Astrocyte (in vitro differentiated cells and primary cell): ENCODE results near the gene RALGPS1. TPM values are rescaled to one million over a fixed set of nuclear protein-coding genes. Genes with fewer than 3 reads are reported as not detected.

ENCODE experiments used
- DNase-seq: peaks from one replicate; pipeline ENCODE4 v3.0.0-alpha.2; 2010; ENCODE audit warnings: low read depth
- FAIRE-seq: peaks from 2 replicates; lab custom pipeline; 2011; peaks lifted over from hg19 to GRCh38; lab: Jason Lieb, UNC
- H2AFZ ChIP-seq: 2 replicates; pipeline ENCODE4 v1.6.0; 2012; ENCODE audit warnings: low read depth, low read length, inconsistent platforms
- H3K27ac ChIP-seq: 2 replicates; pipeline ENCODE4 v1.5.1; 2011; ENCODE audit warnings: low read depth, low read length, inconsistent platforms
- H3K27me3 ChIP-seq: 2 replicates; pipeline ENCODE4 v1.6.0; 2011; ENCODE audit warnings: low read length, inconsistent platforms; ENCODE audit not compliant: insufficient read depth
- H3K36me3 ChIP-seq: 2 replicates; pipeline ENCODE4 v1.5.1; 2011; ENCODE audit warnings: low read length, inconsistent platforms; ENCODE audit not compliant: insufficient read depth
- H3K4me1 ChIP-seq: 2 replicates; pipeline ENCODE4 v1.5.1; 2011; ENCODE audit warnings: low read length, inconsistent platforms; ENCODE audit not compliant: insufficient read depth
- H3K4me2 ChIP-seq: 2 replicates; pipeline ENCODE4 v1.6.0; 2012; ENCODE audit warnings: low read length, inconsistent platforms
- H3K4me3 ChIP-seq: 2 replicates; pipeline ENCODE4 v1.5.1; 2011; ENCODE audit warnings: low read depth, mild to moderate bottlenecking, low read length, inconsistent platforms; ENCODE audit not compliant: insufficient read depth
- H3K79me2 ChIP-seq: 2 replicates; pipeline ENCODE4 v1.6.0; 2012; ENCODE audit warnings: mild to moderate bottlenecking, low read length, inconsistent platforms; ENCODE audit not compliant: insufficient read depth
- H3K9ac ChIP-seq: 2 replicates; pipeline ENCODE4 v1.6.0; 2012; ENCODE audit warnings: mild to moderate bottlenecking, low read length, inconsistent platforms
- H3K9me3 ChIP-seq: 2 replicates; pipeline ENCODE4 v1.5.1; 2012; ENCODE audit warnings: low read depth, mild to moderate bottlenecking, low read length, inconsistent platforms; ENCODE audit not compliant: insufficient read depth
- H4K20me1 ChIP-seq: 2 replicates; pipeline ENCODE4 v1.6.0; 2012; ENCODE audit warnings: low read length, inconsistent platforms; ENCODE audit not compliant: insufficient read depth
- H3K27ac Mint-ChIP-seq: one replicate; pipeline ENCODE4 v1.8.0; 2021; ENCODE audit warnings: mild to moderate bottlenecking, mixed read lengths; ENCODE audit not compliant: unreplicated experiment
- H3K27me3 Mint-ChIP-seq: one replicate; pipeline ENCODE4 v1.8.0; 2021; ENCODE audit warnings: low read depth, mixed read lengths; ENCODE audit not compliant: unreplicated experiment
- H3K36me3 Mint-ChIP-seq: one replicate; pipeline ENCODE4 v1.8.0; 2021; ENCODE audit warnings: low read depth, mixed read lengths; ENCODE audit not compliant: unreplicated experiment
- H3K4me1 Mint-ChIP-seq: one replicate; pipeline ENCODE4 v1.8.0; 2021; ENCODE audit warnings: low read depth, mixed read lengths; ENCODE audit not compliant: unreplicated experiment
- H3K4me3 Mint-ChIP-seq: one replicate; pipeline ENCODE4 v1.8.0; 2021; ENCODE audit warnings: mild to moderate bottlenecking, moderate library complexity, mixed read lengths; ENCODE audit not compliant: unreplicated experiment
- H3K9me3 Mint-ChIP-seq: one replicate; pipeline ENCODE4 v1.8.0; 2021; ENCODE audit warnings: mild to moderate bottlenecking, mixed read lengths; ENCODE audit not compliant: unreplicated experiment
- CTCF ChIP-seq: IDR thresholded peaks from 2 replicates; pipeline ENCODE4 v1.5.1; 2011; ENCODE audit warnings: low read depth, mild to moderate bottlenecking, inconsistent platforms, low read length, moderate library complexity; ENCODE audit not compliant: insufficient read depth
- EZH2 ChIP-seq: IDR thresholded peaks from 2 replicates; pipeline ENCODE4 v1.6.1; 2012; ENCODE audit warnings: mild to moderate bottlenecking, low read length, inconsistent platforms; ENCODE audit not compliant: insufficient read depth
- total RNA-seq: library from RNA; stranded (reverse); gene quantifications from 2 replicates; pipeline ENCODE4 v1.2.1, GENCODE V29; 2021

RALGPS1 gene
- total RNA-seq, 1 donor from 2014 or later, result 2.8 TPM

- Mint-ChIP-seq H3K4me1 (peaks cover 1% of the 10 kb centered on the region), H3K27ac (no peak overlapping the region)
- H3K4me2 ChIP-seq, result no peak overlapping the region
These were observed 1.4 kb downstream of the RALGPS1 start for GRCh38 chr9:126915846-126916543.

DNA sequence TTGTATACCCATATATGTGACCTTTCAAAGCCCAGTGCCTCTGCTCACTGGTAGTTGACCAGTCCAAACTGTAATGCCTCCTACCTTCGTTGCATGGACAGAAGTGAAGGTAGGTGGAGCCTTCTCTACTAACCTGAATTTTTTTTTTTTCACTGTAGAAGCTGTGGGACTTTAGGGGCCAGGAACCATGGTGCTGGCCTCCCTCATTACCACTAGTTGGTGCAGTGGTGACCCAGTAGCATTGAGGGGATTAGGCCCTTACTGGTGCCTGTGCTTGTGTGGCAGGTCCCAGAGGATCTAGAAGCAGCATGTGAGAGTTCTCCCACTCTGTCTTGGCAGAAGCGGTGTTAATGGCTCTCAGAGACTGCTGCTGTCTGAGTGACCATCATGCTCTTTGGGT, 2.3 kb downstream of the RALGPS1 start:
- Histone ChIP-seq H3K4me2 (no peak overlapping the region), H3K4me3 (no peak overlapping the region), H3K79me2 (no peaks in the 10 kb centered on the region), H3K27me3 (peaks cover 6% of the 10 kb centered on the region), H3K4me1 (no peaks in the 10 kb centered on the region), H4K20me1 (no peaks in the 10 kb centered on the region), H3K36me3 (no peaks in the 10 kb centered on the region), H2AFZ (no peak overlapping the region), H3K9me3 (no peaks in the 10 kb centered on the region), H3K27ac (no peak overlapping the region), H3K9ac (no peak overlapping the region)
- peaks cover 49% of the 10 kb centered on the region for H3K27me3 Mint-ChIP-seq
- FAIRE-seq (no peak), DNase-seq (no peak)
- H3K27ac Mint-ChIP-seq, result no peak overlapping the region
- no peak overlapping the region for H3K4me3 Mint-ChIP-seq
- peaks cover 5% of the 10 kb centered on the region for H3K36me3 Mint-ChIP-seq
- peaks cover 1% of the 10 kb centered on the region for H3K4me1 Mint-ChIP-seq
- no peak for TF ChIP-seq CTCF
- TF ChIP-seq EZH2, result no peak
- H3K9me3 Mint-ChIP-seq, result peaks cover 4% of the 10 kb centered on the region

More at GRCh38 chr9:126915846-126916543, 1.4 kb downstream of the RALGPS1 start:
- H3K36me3 Mint-ChIP-seq, result peaks cover 4% of the 10 kb centered on the region
- Histone ChIP-seq H3K9me3 (no peaks in the 10 kb centered on the region), H3K9ac (no peak overlapping the region), H3K27ac (no peak overlapping the region), H3K4me3 (no peak overlapping the region), H3K36me3 (no peaks in the 10 kb centered on the region), H2AFZ (no peak overlapping the region), H3K27me3 (peaks cover 4% of the 10 kb centered on the region), H3K79me2 (no peaks in the 10 kb centered on the region), H3K4me1 (no peaks in the 10 kb centered on the region), H4K20me1 (no peaks in the 10 kb centered on the region)
- FAIRE-seq (no peak), DNase-seq (no peak)
- TF ChIP-seq CTCF, result no peak
- no peak for TF ChIP-seq EZH2
- peaks cover 46% of the 10 kb centered on the region for H3K27me3 Mint-ChIP-seq
- peaks cover 6% of the 10 kb centered on the region for H3K9me3 Mint-ChIP-seq
- peak overlapping the region; percentile 81 for H3K4me3 Mint-ChIP-seq

DNA sequence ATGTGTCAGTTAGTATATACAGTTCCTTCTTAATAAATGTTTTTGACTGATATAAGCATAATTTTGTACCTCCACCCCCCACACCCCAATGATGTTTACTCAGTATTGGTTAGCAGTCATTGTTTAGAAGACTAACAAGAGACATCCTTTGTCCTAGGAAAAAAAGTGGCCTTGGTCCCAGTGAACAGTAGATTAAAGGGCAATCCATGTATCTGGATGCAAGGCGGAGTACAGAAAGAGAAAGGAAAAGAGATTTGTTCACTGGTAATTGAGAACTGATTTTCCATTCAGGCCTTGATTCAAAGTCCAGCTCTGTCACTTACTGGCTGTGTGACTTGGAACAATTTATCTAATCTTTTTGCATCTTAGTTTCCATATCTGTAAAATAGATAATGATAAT, 4.6 kb downstream of the RALGPS1 start:
- Histone ChIP-seq H3K79me2 (no peaks in the 10 kb centered on the region), H3K4me2 (no peak overlapping the region), H3K36me3 (no peaks in the 10 kb centered on the region), H3K27me3 (peaks cover 12% of the 10 kb centered on the region), H3K27ac (no peak overlapping the region), H2AFZ (no peak overlapping the region), H4K20me1 (no peaks in the 10 kb centered on the region), H3K4me3 (no peak overlapping the region), H3K4me1 (no peaks in the 10 kb centered on the region), H3K9ac (no peak overlapping the region), H3K9me3 (no peaks in the 10 kb centered on the region)
- Mint-ChIP-seq H3K9me3 (no peaks in the 10 kb centered on the region), H3K27me3 (peaks cover 33% of the 10 kb centered on the region), H3K27ac (no peak overlapping the region), H3K4me3 (no peak overlapping the region), H3K4me1 (peaks cover 1% of the 10 kb centered on the region), H3K36me3 (peaks cover 5% of the 10 kb centered on the region)
- FAIRE-seq (no peak), DNase-seq (no peak)
- TF ChIP-seq CTCF (no peak), EZH2 (no peak)
